Measurements from ENCODE around the gene MINDY3. TPM values are rescaled to one million over a fixed set of nuclear protein-coding genes. Genes with fewer than 3 reads are reported as not detected.

Gene MINDY3
- total and polyA plus RNA-seq, 4 donors: 6.5 to 16.1 (median 12.3) TPM

GRCh38 chr10:15817409-15818046, 42.8 kb downstream of the MINDY3 start:
- peaks cover 1 to 17% (median 8%) of the 10 kb centered on the region in 4 donors for H3K36me3 ChIP-seq (ENCODE audit: control insufficient read depth in 4 of 4, insufficient read depth in 3 of 4, low read depth in 1 of 4, low read length in 3 of 4)

GRCh38 chr10:15815242-15815885, 44.9 kb downstream of the MINDY3 start:
- H3K4me3 ChIP-seq (ENCODE audit: low read depth in 1 of 3, low read length in 3 of 3): no peak overlapping the region
- H3K9ac ChIP-seq (ENCODE audit: low read depth in 1 of 2, low read length in 2 of 2): no peak overlapping the region
- H3K27ac ChIP-seq (ENCODE audit: low read depth in 1 of 2, low read length in 2 of 2): no peak overlapping the region
- H3K9me3 ChIP-seq (ENCODE audit: control insufficient read depth in 4 of 4, low read length in 3 of 4): no peaks in the 10 kb centered on the region
- no peak for DNase-seq (ENCODE audit: low spot score)
- H3K36me3 ChIP-seq (ENCODE audit: control insufficient read depth in 4 of 4, insufficient read depth in 3 of 4, low read depth in 1 of 4, low read length in 3 of 4): peaks cover 1 to 12% (median 5%) of the 10 kb centered on the region in 4 donors
- H3K27me3 ChIP-seq (ENCODE audit: control insufficient read depth in 4 of 4, insufficient read depth in 4 of 4, low read length in 3 of 4): no peaks in the 10 kb centered on the region
- H3K4me1 ChIP-seq (ENCODE audit: control insufficient read depth in 4 of 4, insufficient read depth in 4 of 4, low read length in 3 of 4): peaks cover 0 to 3% (median 0%) of the 10 kb centered on the region in 4 donors
- 88% methylated on average over 6 of the region's 6 CpGs for WGBS
- TF ChIP-seq EGR1 (IDR thresholded peaks at IDR 0.05; ENCODE audit: low read depth in 2 of 2): no peak
- no peak for TF ChIP-seq YY1 (IDR thresholded peaks at IDR 0.05)
- TF ChIP-seq ZBTB33 (IDR thresholded peaks at IDR 0.05): no peak
- TF ChIP-seq HNF4G (IDR thresholded peaks at IDR 0.05): no peak
- no peak for TF ChIP-seq CTCF (IDR thresholded peaks at IDR 0.05; ENCODE audit: low read depth, low read length, missing input control)
- no peak for TF ChIP-seq ATF3 (IDR thresholded peaks at IDR 0.05)
- no peak for TF ChIP-seq TAF1 (conservative IDR thresholded peaks at IDR 0.05)
- TF ChIP-seq RAD21 (IDR thresholded peaks at IDR 0.05): no peak

More at GRCh38 chr10:15817409-15818046, 42.8 kb downstream of the MINDY3 start:
- WGBS: 34% methylated on average over 3 of the region's 3 CpGs
- no peaks in the 10 kb centered on the region for H3K27me3 ChIP-seq (ENCODE audit: control insufficient read depth in 4 of 4, insufficient read depth in 4 of 4, low read length in 3 of 4)
- no peak overlapping the region for H3K4me3 ChIP-seq (ENCODE audit: low read depth in 1 of 3, low read length in 3 of 3)
- no peak overlapping the region for H3K9ac ChIP-seq (ENCODE audit: low read depth in 1 of 2, low read length in 2 of 2)
- TF ChIP-seq YY1 (IDR thresholded peaks at IDR 0.05) (no peak), TAF1 (conservative IDR thresholded peaks at IDR 0.05) (no peak), SP1 (IDR thresholded peaks at IDR 0.05) (no peak), MAX (IDR thresholded peaks at IDR 0.05) (no peak), ZBTB33 (IDR thresholded peaks at IDR 0.05) (no peak), FOXA2 (IDR thresholded peaks at IDR 0.05) (no peak), REST (IDR thresholded peaks at IDR 0.05) (no peak), RXRA (IDR thresholded peaks at IDR 0.05) (no peak)
- H3K9me3 ChIP-seq (ENCODE audit: control insufficient read depth in 4 of 4, low read length in 3 of 4): no peaks in the 10 kb centered on the region
- peaks cover 0 to 3% (median 0%) of the 10 kb centered on the region in 4 donors for H3K4me1 ChIP-seq (ENCODE audit: control insufficient read depth in 4 of 4, insufficient read depth in 4 of 4, low read length in 3 of 4)
- H3K27ac ChIP-seq (ENCODE audit: low read depth in 1 of 2, low read length in 2 of 2): no peak overlapping the region
- DNase-seq (ENCODE audit: low spot score): no peak
